ENCODE results near the gene MROH8. TPM values are rescaled to one million over a fixed set of nuclear protein-coding genes. Genes with fewer than 3 reads are reported as not detected.

The MROH8 gene
- total RNA-seq, 1 experiment from 2014 or later, result 0.50 TPM

- Mint-ChIP-seq H3K9me3 (peaks cover 4% of the 10 kb centered on the region), H3K36me3 (no peaks in the 10 kb centered on the region)
Observed at GRCh38 chr20:37144856-37145404, 34.4 kb downstream of the MROH8 start.

More at GRCh38 chr20:37144856-37145404, 34.4 kb downstream of the MROH8 start:
- TF ChIP-seq NR1H2 (CRISPR knock-in tag; IDR thresholded peaks at IDR 0.05), result no peak
- TF ChIP-seq SMAD3 (CRISPR knock-in tag; IDR thresholded peaks at IDR 0.05; ENCODE audit: borderline replicate concordance), result no peak
- TF ChIP-seq CDX4 (CRISPR knock-in tag; IDR thresholded peaks at IDR 0.05; ENCODE audit: borderline replicate concordance), result no peak
- no peak for TF ChIP-seq FOXP4 (CRISPR knock-in tag; IDR thresholded peaks at IDR 0.05)
- no peak for TF ChIP-seq ZNF512 (CRISPR knock-in tag; IDR thresholded peaks at IDR 0.05; ENCODE audit: borderline replicate concordance)
- TF ChIP-seq USF2 (CRISPR knock-in tag; IDR thresholded peaks at IDR 0.05), result no peak
- TF ChIP-seq ZNF396 (CRISPR knock-in tag; IDR thresholded peaks at IDR 0.05; ENCODE audit: borderline replicate concordance), result no peak
- TF ChIP-seq PRDM15 (CRISPR knock-in tag; IDR thresholded peaks at IDR 0.05), result no peak
- TF ChIP-seq MYBL2 (CRISPR knock-in tag; IDR thresholded peaks at IDR 0.05), result no peak
- no peak for TF ChIP-seq PRRX2 (CRISPR knock-in tag; IDR thresholded peaks at IDR 0.05)
- no peak for TF ChIP-seq ZNF671 (CRISPR knock-in tag; IDR thresholded peaks at IDR 0.05)
- TF ChIP-seq JUN (CRISPR knock-in tag; IDR thresholded peaks at IDR 0.05), result no peak
- TF ChIP-seq ZMAT4 (CRISPR knock-in tag; IDR thresholded peaks at IDR 0.05), result no peak
- TF ChIP-seq GRHL2 (CRISPR knock-in tag; IDR thresholded peaks at IDR 0.05; ENCODE audit: insufficient replicate concordance, severe bottlenecking), result no peak
- no peak for TF ChIP-seq ZNF232 (CRISPR knock-in tag; IDR thresholded peaks at IDR 0.05)
- TF ChIP-seq ARID4B (CRISPR knock-in tag; IDR thresholded peaks at IDR 0.05; ENCODE audit: borderline replicate concordance), result no peak
- CTCF ChIA-PET, result no interaction called here
- Mint-ChIP-seq H3K4me3 (no peak overlapping the region), H3K27ac (no peak overlapping the region), H3K4me1 (no peaks in the 10 kb centered on the region), H3K27me3 (ENCODE audit: low read depth) (no peaks in the 10 kb centered on the region; the same call in 1 of the 2 replicates)
- DNase-seq (ENCODE audit: low spot score) (no peak), ATAC-seq (no peak)
- POLR2A ChIA-PET, result interaction anchor here (0.6 kb wide), 1 partner anchor 55 kb away, joined by 3 read pairs; no protein-coding TSS in a partner anchor
